HG02852 (cell line): ENCODE data around the gene APOF.
A peak's percentile ranks its signal among the peaks of the same experiment; 100 is the strongest.
"Not testable (repeated sequence)": the region's sequence is repeated elsewhere in the genome, so short reads cannot be mapped to it uniquely, and the experiment has no call there.

Experiments used
- ATAC-seq: cut with Tn5 transposase; IDR thresholded peaks from one replicate; pipeline ENCODE4 v1.9.1; 2021; ENCODE audit warnings: mild to moderate bottlenecking, moderate library complexity; ENCODE audit not compliant: unreplicated experiment

The APOF gene, protein sequence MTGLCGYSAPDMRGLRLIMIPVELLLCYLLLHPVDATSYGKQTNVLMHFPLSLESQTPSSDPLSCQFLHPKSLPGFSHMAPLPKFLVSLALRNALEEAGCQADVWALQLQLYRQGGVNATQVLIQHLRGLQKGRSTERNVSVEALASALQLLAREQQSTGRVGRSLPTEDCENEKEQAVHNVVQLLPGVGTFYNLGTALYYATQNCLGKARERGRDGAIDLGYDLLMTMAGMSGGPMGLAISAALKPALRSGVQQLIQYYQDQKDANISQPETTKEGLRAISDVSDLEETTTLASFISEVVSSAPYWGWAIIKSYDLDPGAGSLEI

DNA sequence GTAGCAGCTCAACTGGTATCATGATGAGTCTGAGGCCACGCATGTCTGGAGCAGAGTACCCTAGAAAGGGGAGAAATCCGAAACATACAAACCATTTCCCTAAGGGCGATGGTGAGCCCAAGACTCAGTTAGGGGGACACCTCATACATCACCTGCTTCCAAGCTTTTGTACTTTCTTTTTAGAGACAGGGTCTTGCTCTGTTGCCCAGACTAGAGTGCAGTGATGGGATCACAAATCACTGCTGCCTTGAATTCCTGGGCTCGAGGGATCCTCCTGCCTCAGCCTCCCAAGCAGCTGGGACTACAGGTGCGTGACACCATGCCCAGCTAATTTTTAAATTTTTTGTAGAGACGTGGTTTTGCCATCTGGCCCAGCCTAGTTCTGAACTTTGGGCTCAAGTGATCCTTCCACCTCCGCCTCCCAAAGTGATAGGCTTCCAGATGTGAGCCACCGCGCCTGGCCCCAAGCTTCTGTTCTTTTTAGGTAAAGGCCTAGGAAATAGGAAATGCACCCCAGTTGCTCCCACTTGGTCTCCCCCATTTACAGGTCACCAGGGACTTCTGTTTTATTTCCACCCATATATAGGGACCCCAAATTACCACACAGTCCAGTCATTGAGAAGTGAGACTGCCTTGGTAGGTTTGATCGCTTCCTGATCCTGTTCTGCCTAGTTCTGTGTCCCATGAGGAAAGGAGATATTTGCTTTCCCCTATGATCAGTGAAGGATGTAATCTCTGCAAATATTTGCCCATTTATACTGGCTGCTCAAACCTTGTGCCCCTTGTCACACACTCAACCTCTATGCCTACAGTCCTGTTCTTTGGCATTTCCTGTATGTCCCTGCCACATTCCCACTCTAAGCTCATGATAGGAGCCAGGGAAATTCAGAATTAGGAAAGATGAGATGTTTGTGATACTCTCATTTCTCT lies at the start of gene APOF:
Gene APOF, minus strand, starts transcription at position 728 of the 930 bp plus-strand sequence. Its CDS starts 112 bp downstream, at position 616.
- ATAC-seq: no peak

DNA sequence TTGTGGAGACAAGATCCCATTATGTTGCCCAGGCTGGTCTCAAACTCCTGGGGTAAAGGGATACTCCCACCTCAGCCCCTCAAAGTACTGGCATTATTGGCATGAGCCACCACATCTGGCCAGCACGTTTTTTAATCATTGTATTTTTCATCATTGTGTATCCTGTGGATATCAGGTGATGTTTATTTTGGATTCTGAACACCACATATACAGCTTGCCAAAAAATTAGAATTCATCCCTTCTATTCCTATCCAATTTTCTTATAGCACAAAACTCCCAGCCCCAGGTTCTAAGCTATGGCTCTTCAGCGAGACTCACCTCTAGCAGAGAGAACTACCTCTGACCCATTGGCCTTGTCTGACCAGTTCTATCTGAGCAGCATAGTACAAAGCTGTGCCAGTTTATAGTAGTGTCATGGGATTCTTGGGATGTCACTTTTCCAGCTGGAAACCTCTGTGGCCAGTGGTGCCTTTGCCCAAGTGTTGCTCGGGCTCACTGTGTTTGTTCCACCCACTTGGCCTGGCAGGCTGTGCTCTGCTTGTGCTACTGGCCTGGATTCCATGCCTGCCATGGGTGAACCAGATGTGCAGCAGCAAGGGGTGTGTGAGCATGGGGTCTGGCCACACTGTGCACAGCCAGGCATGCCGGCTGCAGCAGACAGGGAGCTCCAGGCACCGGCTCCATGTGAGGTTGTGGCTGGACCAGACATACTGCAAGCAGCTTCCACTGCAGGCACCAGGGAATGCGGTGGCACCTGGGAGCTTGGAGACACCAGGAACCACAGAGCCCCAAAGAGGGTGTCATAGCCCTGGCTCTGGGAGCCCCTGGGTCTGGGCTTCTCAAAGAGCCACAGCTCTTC lies 49.4 kb upstream of the APOF start:
- no peak for ATAC-seq

GRCh38 chr12:56410768-56411167 lies 48.1 kb upstream of the APOF start:
- ATAC-seq: no peak

- ATAC-seq: no peak
Measured at GRCh38 chr12:56408799-56409417, 46.3 kb upstream of the APOF start.

DNA sequence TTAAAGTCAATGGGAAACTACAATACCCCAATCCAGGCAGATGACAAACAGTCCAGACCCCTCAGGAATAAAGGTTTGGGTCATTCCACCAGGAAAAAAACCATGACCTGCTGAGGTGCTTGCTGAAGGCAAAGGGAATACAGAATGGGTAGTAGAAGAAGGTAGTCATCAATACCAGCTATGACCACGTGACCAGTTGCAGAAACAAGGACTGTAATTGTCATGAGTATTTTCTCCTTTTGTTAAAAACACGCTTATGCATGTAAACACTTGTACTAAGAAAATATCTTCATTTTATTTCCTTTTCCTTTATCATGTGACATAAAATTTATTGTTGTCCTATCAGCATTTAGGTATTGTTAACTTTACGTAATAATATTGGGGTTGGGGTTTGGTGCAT lies 41.6 kb upstream of the APOF start:
- ATAC-seq: not testable (repeated sequence)

DNA sequence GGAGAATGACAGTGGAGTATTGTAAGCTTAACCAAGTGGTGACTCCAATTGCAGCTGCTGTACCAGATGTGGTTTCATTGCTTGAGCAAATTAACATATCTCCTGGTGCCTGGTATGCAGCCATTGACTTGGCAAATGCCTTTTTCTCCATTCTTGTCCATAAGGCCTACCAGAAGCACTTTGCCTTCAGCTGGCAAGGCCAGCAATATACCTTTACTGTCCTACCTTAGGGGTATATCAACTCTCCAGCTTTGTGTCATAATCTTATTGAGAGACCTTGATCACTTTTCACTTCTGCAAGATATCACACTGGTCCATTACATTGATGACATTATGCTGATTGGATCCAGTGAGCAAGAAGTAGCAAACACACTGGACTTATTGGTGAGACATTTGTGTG lies 39.0 kb upstream of the APOF start:
- not testable (repeated sequence) for ATAC-seq

DNA sequence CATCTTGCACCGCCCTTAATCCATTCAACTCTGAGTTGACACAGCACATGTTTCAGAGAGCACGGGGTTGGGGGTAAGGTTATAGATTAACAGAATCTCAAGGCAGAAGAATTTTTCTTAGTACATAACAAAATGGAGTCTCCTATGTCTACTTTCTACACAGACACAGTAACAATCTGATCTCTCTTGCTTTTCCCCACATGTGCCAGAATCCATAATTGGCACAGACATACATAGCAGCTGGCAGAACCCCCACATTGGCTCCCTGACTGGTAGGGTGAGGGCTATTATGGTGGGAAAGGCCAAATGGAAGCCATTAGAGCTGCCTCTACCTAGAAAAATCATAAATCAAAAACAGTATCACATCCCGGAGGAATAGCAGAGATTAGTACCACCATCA lies 38.5 kb upstream of the APOF start:
- ATAC-seq: not testable (repeated sequence)

DNA sequence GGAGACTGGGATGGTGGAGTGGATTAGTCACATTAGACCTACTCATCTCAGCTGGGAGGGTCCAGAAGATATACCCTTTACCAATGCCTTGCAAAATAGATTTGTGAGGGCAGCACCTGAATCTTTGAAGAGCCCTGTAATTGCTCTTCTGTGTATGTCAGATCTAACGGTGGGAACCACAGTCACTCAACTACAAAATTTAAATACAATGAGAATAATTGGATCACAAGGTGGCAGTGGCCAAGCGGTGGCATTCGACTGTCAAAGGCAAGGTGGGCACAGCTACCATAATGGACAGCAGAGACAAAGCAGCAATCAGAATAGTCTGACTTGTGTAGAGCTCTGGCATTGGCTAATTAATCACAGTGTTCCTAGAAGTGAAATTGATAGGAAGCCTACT lies 36.8 kb upstream of the APOF start:
- not testable (repeated sequence) for ATAC-seq

DNA sequence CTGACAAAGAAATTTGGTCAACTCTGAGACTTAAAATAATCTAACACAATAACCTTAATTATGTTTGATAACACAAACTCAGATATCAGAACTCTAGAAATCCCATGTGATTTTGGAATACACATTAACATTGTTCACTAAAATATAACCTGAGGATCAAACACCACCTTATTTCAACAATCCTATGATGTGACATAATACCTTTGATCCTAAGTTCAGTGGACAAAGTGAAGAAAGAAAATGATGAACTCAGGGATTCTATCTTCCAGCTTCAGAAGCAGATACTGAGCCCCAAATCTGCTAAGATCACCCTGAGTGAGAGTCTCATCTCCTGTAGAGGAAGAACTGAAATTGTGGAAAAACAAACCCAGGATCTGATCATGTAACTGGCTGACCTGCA lies 35.7 kb upstream of the APOF start:
- no peak for ATAC-seq

GRCh38 chr12:56392331-56392730 lies 29.7 kb upstream of the APOF start:
- ATAC-seq: no peak

DNA sequence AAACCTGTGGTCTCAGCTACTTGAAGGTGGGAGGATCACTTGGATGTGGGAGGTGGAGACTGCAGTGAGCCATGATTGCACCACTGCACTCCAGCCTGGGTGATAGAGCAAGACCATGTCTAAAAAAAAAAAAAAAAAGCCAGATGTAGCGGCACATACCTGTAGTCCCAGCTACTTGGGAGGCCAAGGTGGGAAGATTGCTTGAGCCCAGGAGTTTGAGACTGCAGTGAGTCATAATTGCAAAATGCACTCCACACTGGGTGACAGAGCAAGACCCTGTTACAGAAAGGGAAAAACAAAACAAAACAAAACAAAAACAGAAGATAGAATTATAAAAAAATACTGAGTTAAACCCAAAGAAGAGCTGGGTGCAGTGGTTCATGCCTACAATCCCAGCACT lies 29.1 kb upstream of the APOF start:
- ATAC-seq: no peak

GRCh38 chr12:56389412-56389811 lies 26.8 kb upstream of the APOF start:
- no peak for ATAC-seq

GRCh38 chr12:56387152-56387736 lies 24.6 kb upstream of the APOF start:
- no peak for ATAC-seq

DNA sequence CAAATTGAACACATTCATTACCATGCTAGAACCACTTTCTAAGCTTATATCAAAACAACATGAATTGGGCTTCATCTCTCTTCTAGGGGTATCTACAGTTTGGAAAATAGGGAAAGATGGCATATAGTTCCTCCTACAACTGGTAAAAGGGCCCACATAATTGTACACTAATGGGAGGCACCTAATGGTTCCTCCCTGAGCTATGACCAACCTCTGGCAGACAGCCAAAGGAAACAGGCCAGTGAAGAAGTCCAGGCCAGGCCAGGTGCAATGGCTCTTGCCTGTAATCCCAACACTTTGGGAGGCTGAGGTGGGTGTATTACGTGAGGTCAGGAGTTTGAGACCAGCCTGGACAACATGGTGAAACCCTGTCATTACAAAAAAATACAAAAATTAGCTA lies 23.2 kb upstream of the APOF start:
- ATAC-seq: no peak

DNA sequence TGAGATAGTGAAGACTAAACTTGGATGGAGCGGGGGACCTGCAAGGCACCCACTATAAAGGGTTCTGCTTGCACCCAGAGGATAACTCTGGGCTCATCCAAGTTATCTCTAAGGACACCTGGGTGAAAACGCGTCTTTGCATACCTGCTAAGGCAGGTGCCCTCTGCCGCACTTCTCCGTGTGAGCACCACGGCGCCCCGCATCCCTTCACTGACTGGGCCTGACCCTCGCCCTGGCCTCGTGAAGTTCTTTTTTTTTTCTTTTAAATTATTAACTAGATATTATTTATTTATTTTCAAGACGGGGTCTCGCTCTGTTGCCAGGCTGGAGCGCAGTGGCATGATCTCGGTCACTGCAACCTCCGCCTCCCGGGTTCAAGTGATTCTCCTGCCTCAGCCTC lies 20.0 kb upstream of the APOF start:
- ATAC-seq: no peak

DNA sequence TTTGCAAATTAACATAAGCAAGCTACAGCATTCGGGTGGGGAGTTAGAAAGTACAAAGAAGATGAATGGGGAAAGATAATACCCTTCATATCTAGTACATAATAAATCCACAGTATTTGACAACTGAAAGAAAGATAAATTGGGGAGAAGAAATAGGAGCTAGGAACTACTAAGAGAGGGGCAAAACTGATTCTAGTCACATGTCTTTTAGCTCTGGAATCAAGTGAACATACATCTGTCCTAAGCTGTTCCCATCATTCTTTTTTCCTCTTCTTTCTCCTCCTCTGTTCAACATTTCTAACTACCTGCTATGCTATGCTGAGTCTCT lies 15.3 kb upstream of the APOF start:
- no peak for ATAC-seq

- ATAC-seq: no peak
Measured at GRCh38 chr12:56377310-56377988, 14.8 kb upstream of the APOF start.

GRCh38 chr12:56375598-56376434 lies 13.2 kb upstream of the APOF start:
- peak; percentile 75 for ATAC-seq
